ENCODE measurements around the gene FNDC10.

FNDC10 gene

DNA sequence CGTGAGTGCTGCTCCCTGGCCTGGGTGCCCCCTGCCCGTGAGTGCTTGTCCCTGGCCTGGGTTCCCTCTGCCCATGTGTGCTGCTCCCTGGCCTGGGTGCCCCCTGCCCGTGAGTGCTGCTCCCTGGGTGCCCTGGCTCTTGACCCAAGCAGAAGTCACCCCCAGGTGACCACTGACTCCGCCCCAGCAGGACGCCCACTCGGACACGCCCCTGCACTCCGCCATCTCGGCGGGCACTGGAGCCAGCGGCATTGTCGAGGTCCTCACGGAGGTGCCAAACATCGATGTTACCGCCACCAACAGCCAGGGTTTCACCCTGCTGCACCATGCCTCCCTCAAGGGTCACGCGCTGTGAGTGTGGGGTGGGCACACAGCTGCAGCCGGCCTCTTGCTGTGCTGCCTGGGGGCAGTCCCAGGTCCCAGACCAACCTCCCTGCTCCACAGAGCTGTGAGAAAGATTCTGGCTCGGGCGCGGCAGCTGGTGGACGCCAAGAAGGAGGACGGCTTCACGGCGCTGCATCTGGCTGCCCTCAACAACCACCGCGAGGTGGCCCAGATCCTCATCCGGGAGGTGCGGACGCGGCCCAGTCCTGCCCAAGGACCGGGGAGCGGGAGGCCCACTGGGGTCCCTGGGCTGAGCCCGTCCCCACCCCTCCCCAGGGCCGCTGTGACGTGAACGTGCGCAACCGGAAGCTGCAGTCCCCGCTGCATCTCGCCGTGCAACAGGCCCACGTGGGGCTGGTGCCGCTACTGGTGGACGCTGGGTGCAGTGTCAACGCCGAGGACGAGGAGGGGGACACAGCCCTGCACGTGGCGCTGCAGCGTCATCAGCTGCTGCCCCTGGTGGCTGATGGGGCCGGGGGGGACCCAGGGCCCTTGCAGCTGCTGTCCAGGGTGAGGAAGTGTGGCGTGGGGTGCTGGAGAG, 28.2 kb upstream of the FNDC10 start:
- no peak for DNase-seq

DNA sequence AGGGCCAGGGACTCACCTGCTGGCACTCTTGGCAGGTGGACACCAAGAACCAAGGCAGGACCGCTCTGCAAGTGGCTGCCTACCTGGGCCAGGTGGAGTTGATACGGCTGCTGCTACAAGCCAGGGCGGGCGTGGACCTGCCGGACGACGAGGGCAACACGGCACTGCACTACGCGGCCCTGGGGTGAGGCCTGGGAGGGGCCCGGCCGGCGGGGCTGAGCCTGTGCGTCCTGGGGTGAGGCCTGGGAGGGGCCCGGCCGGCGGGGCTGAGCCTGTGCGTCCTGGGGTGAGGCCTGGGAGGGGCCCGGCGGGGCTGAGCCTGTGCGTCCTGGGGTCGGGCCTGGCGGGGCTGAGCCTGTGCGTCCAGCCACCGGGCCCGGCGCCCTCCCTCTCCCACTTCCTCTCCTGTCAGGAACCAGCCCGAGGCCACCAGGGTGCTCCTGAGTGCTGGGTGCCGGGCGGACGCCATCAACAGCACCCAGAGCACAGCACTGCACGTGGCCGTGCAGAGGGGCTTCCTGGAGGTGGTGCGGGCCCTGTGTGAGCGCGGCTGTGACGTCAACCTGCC, 27.4 kb upstream of the FNDC10 start:
- no peak for DNase-seq

DNA sequence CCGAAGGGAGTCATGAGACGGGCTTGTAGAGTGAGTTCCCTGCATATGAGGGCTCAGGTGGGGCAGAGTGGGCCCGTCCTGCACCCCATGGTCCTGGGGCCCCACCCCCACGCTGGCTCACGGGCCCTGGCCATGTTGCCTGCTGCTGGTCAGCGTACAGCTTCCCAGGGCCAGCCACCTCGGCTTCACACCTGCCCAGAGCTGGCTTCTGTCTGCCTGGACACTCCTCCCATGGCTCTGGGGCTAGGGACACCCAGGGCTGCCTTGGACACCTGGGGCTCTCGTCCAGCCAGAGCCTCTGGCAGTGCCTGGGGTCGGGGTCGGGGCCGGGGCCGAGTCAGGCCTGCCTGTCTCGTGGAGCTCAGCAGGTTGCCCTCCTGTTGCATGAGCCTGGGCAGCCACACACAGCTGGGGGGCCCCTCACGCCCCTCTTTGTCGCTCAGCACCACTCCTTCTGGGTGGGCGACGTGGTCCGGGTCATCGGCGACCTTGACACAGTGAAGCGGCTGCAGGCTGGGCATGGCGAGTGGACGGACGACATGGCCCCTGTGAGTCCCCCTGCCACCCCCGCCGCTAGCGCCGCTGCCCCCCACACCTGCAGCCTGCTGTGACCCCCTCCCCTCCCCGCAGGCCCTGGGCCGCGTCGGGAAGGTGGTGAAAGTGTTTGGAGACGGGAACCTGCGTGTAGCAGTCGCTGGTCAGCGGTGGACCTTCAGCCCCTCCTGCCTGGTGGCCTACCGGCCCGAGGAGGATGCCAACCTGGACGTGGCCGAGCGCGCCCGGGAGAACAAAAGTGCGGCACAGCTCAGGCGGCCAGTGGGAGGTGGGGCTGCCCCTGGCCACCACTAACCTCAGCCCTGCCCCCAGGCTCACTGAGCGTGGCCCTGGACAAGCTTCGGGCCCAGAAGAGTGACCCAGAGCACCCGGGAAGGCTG, 26.5 kb upstream of the FNDC10 start:
- no peak for DNase-seq

DNA sequence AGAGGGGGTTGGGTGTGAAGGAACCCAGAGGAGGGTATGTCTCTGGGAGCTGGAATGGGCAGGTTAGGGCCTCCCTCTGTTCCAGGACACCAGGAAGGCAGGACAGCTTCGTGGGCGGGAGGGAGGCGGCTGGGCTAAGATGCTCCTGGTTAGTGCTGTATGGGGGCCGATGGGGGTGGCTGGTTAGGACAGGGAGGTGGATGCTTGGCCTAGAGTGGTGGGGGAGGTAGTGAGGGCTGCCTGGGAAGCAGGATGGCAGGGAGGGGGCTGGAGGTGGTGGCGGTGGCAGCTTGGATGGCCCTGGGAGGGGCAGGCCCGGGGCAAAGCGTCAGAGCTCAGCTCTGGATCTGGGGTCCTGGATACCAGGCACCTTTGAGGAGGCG, 25.9 kb upstream of the FNDC10 start:
- no peak for DNase-seq

DNA sequence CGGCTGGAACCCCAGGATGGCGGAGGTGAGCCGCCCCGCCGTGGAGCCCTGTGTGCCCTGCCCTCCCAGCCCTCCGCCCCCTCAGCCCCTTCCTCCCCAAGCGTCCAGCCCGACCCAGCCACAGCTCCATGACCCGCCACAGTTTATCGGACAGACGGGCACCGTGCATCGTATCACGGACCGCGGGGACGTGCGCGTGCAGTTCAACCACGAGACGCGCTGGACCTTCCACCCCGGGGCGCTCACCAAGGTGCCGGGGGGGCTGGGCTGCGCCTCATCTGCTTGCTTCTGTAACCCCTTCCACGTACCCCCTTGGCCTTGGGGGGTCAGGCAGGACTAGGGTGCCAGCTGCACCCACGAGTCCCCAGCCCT, 25.5 kb upstream of the FNDC10 start:
- no peak for DNase-seq

DNA sequence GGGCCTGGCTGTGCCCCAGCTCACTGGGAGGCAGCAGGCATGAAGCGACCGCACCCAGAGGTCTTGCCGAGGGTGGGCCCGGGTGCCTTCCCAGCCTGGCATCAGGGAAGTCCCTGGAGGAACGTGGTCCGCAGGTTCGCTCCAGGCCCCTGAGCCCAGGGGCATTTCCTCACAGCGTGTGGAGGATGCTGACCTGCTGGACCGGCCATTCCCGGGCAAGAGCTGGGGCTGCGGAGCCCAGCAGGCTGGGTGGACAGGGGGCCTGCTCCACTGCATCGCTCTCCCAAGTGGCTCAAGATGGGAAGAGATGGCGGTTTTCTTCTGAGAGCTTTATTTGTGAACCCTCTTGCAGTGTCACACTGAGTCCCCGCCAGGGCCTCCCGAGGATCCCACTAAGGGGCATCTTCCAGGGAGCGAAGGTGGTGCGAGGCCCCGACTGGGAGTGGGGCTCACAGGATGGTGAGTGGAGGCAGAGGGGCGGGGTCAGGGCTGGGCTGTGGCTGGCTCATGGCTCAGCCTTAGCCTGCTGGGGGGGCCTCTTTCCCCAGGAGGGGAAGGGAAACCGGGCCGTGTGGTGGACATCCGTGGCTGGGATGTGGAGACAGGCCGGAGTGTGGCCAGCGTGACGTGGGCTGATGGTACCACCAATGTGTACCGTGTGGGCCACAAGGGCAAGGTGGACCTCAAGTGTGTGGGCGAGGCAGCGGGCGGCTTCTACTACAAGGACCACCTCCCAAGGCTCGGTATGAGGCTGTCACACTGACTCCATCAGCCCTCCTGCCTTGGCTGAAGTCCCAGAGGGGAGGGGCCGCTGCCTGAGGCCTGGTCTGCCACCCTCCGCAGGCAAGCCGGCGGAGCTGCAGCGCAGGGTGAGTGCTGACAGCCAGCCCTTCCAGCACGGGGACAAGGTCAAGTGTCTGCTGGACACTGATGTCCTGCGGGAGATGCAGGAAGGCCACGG, 24.8 kb upstream of the FNDC10 start:
- DNase-seq = no peak

DNA sequence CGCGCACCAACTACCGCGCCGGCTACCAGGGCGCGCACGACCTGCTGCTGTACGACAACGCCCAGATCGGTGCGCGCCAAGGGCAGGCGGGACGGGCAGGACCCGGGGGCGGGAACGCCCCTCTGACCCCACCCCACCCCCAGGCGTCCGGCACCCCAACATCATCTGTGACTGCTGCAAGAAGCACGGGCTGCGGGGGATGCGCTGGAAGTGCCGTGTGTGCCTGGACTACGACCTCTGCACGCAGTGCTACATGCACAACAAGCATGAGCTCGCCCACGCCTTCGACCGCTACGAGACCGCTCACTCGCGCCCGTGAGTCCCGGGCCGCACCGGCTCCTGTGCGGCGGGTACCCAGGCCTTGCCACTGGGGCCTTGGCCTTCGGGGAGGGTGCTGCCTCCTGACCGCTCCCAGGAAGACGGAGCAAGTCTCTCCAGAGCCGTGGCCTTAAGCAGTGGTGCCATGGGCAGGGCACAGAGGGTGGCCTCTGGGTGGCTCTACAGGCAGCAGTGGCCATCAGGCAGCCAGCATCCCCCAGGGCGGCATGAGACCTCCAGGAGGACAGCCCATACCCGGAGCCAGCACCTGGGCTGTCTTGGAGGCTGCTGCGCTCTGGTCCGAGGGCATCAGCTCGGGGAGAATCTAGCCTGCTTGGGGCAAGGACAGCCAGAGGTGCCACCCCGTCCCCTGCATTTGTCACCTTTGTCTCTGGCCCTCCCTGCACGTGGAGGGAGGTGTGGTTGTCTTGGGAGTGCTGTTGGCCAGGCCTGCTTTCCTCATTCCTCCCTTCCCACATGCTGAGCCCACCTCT, 23.9 kb upstream of the FNDC10 start:
- no peak for DNase-seq

DNA sequence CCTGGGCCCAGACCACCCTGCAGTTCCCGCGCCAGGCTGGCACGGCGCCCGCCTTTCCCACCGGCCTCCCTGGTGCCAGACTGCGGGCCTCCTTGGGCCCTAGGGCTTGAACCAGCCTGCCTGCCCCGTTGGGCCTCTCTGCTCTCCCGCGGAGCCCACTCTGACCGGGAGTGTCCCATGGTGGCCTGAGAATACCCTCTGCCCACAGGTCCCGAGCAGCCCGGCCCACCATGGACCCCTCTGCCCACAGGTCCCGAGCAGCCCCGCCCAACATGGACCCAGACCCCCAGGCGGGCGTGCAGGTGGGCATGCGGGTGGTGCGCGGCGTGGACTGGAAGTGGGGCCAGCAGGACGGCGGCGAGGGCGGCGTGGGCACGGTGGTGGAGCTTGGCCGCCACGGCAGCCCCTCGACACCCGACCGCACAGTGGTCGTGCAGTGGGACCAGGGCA, 23.3 kb upstream of the FNDC10 start:
- no peak for DNase-seq

DNA sequence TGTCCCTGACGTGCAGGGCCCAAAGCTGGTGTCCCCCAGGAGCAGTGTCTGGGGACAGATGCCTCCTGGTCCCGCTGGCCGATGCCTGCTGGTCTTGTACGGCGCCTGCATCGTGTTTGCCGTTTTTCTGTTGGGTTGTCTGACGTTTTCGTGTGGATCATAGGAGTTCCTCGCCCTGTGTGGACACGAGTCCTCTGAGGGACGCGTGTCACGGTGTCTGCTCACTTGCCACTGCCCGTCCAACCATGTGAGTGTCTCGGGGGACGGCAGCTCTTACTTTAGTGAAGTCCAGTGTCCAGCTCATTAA, 22.8 kb upstream of the FNDC10 start:
- DNase-seq = no peak

DNA sequence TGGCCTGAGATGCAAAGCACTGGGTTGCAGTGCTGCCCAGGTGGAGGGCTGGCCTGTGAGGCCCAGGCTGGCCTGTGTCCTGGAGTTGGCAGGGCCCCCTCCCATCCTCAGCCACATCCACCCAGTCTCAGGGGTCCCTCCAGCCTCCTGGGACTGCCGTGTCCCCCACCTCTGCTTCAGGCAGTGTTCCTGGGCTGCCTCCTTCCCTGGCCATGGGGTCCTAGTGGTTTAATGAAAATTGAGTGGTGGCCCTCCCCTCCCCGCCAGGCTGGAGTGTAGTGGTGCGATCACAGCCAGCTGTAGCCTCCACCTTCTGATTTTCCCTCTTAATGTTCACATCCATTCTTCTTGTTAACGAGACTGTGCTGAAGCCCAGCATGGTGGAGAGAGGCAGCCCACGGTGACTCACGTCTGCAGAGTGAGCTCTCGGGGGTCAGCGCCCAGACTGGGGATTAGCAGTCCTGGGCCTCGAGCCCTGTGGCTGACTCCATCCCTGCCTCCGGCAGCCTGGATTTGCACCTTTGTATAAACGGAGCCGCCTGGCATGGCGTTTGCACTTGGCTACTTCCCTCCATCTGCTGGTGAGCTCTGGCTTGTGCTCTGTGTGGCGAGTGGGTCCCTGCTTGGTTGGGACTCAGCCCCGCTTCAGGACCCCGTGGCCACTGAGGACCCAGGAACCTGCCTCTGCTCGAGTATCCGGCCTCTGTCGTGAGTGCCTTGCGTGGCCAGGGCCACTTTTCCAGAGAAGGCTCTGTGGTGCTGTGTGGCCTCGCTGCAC, 22.3 kb upstream of the FNDC10 start:
- DNase-seq = no peak

DNA sequence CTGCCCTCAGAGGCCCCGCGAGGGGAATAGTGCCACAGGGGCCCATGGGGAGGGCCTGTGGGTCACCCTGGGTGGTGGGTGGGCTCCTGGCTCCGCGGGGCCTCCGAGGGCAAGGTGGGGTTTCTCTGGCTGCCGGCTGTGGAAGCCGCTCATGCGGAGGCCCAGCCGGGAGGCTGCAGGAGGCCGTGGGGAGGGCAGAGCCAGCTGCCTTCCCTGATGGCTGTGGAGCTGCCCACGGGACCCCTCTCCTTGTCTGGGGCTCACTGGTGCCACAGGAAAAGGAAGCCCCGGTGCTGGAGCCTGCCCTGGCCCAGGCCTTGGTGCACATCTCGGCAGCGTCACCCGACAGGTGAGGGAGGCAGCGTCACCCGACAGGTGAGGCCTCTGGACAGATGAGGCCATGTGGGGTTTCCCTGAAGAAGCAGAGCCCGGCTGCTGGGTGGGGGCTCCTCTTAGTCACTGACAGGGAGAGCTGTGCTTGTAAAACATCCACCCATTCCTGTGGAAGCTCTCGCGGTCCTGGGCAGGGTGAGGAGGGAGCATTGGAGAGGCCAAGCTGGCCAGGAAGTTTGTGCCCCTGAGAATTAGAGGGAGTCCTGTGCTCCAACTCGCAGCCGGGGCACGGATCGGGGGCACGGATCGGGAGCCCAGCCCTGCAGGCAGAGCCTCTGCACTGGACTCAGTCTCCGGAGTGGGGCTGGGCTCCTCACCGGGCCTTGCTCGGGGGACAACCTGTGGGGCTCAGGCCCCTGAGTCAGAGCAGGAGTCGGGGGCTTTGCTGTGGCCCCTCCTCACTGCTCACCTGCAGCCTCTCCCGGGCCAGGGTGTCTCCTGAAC, 21.5 kb upstream of the FNDC10 start:
- no peak for DNase-seq

DNA sequence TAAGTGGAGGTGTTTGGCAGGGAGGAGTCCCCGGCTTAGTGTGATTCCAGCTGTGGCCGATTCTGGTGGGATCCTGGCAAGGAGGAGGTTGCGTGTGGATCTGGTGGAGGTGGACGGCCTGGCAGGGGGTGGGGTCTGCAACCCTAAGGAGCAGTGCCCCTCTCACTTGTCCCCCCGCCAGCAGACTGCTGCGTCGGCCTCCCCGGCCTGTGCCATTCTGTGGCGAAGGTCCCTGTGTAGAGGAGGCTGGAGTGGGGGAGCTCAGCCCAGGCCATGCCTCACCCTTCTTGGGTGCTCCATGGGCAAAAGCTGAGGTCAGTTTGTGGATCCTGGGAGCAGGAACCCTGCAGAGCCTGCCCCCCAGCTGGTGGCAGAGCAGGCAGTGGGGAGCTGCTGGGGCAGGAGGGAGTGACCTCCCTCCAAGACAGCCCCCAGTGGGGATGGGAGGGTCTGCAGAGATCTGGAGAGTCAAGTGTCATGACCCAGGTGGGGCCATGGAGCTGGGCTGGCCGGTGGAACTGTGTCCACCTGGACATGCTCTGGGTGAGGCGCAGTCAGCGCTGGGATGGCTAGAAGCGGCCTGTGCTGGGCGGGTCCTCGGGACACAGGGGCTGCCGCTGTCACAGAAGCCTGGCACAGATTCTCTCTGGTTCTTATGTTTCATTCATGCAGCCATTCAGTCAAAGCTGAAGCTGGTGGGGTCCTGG, 20.7 kb upstream of the FNDC10 start:
- no peak for DNase-seq

DNA sequence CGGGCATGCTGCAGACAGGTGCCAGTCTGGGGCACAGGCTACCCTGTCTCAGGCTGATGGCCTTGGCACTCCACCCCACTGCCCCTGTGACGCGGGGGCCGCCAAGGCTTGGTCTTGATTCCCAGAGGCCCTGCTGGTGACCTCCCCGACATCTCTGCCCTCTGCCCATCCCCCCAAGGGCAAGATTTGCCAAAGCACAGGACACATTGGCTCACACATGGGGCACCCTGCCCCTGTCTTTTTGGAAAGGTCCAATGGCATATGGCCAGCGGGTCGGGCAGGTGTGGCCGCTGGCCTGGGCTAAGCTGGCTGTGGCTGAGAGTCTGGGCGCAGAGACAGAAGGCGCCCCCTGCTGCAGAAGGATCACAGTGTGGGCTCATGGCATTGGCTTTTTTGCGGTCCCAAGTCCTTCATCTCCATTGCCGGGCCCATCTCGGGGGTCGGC, 20.0 kb upstream of the FNDC10 start:
- no peak for DNase-seq

DNA sequence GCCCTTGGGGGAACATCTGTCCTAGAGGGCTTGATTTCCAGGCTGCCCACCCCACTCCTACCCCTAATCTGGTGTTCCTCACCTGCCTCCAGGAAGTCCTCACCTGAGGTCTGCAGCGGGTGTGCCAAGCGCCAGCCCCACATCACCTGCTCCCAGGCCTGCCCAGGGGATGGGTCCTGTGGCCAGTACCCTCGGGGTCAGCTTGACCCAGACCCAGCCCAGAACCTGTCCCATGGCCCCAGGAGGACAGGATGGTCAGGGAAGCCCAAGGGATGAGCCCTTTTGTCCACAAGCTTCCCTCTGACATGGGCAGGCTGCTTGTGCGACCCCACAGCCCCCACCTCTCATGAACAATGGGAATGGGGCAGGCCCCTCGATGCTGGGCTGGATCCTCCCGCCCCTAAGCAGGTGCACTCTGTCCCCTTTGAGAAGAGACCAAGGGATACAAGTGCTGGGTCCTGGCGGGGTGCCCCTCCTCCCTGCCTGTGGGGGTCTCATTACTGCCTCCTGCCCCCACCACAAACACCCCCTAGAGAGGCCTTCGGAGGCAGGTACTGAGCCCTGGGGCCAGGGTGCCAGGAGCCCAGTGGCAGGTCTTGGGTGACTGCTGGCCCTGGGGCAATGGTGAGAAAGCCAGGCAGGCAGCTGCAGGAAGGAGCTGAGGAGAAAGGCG, 18.6 kb upstream of the FNDC10 start:
- DNase-seq = no peak

DNA sequence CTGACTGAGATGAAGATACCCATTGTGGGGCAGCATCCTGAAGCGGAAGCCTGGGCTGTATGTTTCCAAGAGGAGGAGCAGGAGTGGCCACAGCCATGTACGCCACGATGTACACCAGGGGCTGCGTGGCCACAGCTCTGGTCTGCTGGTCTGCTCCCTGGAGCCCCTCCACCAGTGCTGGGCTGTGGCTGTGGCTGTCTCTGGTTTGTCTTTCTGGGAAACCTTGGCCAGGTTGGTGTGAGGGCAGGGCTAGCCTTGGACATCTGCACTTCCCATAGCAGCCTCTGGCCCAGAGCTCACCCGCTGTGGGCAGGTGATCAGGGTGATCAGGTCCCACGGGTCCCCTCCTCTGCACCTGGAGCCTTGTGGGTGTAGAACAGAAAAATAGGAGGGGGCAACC, 18.0 kb upstream of the FNDC10 start:
- DNase-seq = no peak

DNA sequence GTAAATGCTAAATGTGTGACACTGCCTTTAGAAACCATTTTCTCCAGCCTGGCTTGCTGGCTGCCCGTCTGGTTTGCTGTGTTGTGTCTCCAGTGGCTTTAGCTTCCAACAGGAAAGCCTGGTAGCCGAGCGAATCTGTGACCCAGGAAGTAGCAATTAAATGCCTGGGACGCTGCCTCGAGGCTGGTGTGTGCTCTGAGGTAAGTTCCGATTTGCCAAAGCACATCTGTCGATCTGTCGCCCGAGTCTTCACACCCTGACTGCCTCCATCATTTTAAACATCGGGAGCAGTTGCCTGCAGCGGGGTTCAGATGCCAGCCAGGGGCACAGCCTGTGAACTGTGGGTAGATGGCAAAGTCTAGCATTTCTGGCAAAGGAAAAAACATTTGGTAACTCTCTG, 17.6 kb upstream of the FNDC10 start:
- DNase-seq = no peak

DNA sequence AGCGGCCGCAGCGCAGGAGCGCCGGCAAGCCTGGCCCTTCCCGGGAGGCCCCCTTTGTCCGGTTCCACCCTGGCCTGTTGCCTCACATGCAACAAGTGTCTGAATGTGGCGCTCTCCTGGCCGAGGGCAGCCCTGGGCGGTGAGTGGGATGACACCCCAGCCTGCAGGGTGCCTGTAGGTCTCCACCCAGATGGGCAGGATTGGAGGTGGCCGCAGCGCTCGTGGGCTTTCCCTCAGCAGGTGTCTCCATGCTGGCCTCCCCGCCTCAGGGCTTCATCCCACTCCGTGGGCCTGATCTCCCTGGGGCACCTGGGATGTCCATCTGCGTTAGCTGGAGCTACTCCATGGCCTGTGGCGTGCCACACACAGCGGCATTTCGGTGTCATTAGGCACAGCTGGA, 16.9 kb upstream of the FNDC10 start:
- DNase-seq = no peak

DNA sequence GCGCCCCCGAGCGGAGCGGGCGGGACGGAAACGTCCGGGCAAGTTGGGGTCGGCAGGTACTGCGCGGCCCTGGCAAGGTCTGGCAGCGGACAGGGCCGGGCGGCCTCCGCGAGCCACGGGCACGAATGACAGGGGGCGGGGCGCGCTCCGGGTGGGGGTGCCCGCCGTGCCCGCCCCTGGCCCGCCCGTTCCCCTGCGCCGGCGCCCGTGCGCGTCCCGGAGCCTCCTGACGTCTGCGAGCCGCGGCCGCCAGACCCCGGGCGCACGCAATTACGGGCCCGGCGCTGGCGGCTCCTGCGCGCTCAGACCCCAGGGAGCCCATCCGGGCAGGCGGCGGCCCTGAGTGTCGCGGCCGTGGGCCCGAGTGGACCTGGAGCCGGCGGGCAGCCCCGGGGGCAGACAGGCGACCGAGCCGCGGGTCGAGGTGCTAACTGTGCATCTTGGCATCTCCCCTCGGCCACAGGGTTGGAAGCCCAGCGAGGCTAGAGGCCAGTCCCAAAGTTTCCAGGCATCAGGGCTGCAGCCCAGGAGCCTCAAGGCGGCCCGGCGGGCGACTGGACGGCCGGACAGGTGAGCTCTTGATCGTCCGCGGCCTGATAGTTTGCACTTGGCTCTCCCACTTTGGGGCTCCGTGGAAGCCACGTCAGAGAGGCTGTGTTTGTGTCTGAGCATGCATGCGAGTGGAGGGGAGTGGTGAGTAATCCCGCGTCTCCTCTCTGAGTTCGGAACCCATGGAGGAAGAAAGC, 16.3 kb upstream of the FNDC10 start:
- DNase-seq = peak; percentile 37

All from effector CD8-positive, alpha-beta T cell (primary cell).